ENCODE data around the gene AFG3L2. TPM values are rescaled to one million over a fixed set of nuclear protein-coding genes. Genes with fewer than 3 reads are reported as not detected.

Gene AFG3L2
- total RNA-seq, 1 donor from 2014 or later: 65.1 TPM

GRCh38 chr18:12299862-12300261 is 77.2 kb downstream of the AFG3L2 start:
- Mint-ChIP-seq H3K4me3 (ENCODE audit: low read depth) (no peak overlapping the region), H3K36me3 (ENCODE audit: low read depth) (no peaks in the 10 kb centered on the region), H3K4me1 (ENCODE audit: low read depth) (peaks cover 1% of the 10 kb centered on the region), H3K9me3 (no peaks in the 10 kb centered on the region), H3K27me3 (ENCODE audit: low read depth) (peaks cover 28% of the 10 kb centered on the region), H3K27ac (no peak overlapping the region)
- intact Hi-C loops (cut with micrococcal nuclease): no loop called here
- no peak for DNase-seq (ENCODE audit: low spot score)

GRCh38 chr18:12296457-12296856 is 80.6 kb downstream of the AFG3L2 start:
- Mint-ChIP-seq H3K4me1 (ENCODE audit: low read depth) (peaks cover 1% of the 10 kb centered on the region), H3K36me3 (ENCODE audit: low read depth) (no peaks in the 10 kb centered on the region), H3K9me3 (no peaks in the 10 kb centered on the region), H3K4me3 (ENCODE audit: low read depth) (no peak overlapping the region), H3K27ac (no peak overlapping the region), H3K27me3 (ENCODE audit: low read depth) (peaks cover 22% of the 10 kb centered on the region)
- DNase-seq (ENCODE audit: low spot score): no peak
- intact Hi-C loops (cut with micrococcal nuclease): no loop called here

- intact Hi-C loops (cut with micrococcal nuclease): no loop called here
- Mint-ChIP-seq H3K27me3 (ENCODE audit: low read depth) (peaks cover 21% of the 10 kb centered on the region), H3K9me3 (no peaks in the 10 kb centered on the region), H3K4me1 (ENCODE audit: low read depth) (peaks cover 1% of the 10 kb centered on the region), H3K27ac (no peak overlapping the region), H3K4me3 (ENCODE audit: low read depth) (no peak overlapping the region), H3K36me3 (ENCODE audit: low read depth) (no peaks in the 10 kb centered on the region)
- no peak for DNase-seq (ENCODE audit: low spot score)
Observed at GRCh38 chr18:12296087-12296403, 81.0 kb downstream of the AFG3L2 start.

- Mint-ChIP-seq H3K36me3 (ENCODE audit: low read depth) (no peaks in the 10 kb centered on the region), H3K27ac (no peak overlapping the region), H3K9me3 (no peaks in the 10 kb centered on the region), H3K4me1 (ENCODE audit: low read depth) (peaks cover 1% of the 10 kb centered on the region), H3K4me3 (ENCODE audit: low read depth) (no peak overlapping the region), H3K27me3 (ENCODE audit: low read depth) (peaks cover 18% of the 10 kb centered on the region)
- DNase-seq (ENCODE audit: low spot score): no peak
- intact Hi-C loops (cut with micrococcal nuclease): no loop called here
Observed at GRCh38 chr18:12295389-12296086, 81.5 kb downstream of the AFG3L2 start.

- H3K9me3 Mint-ChIP-seq: no peaks in the 10 kb centered on the region
- H3K4me3 Mint-ChIP-seq (ENCODE audit: low read depth): no peak overlapping the region
- no peak overlapping the region for H3K27ac Mint-ChIP-seq
- peaks cover 1% of the 10 kb centered on the region for H3K4me1 Mint-ChIP-seq (ENCODE audit: low read depth)
- intact Hi-C loops (cut with micrococcal nuclease): no loop called here
- DNase-seq (ENCODE audit: low spot score): no peak
- H3K36me3 Mint-ChIP-seq (ENCODE audit: low read depth): no peaks in the 10 kb centered on the region
- H3K27me3 Mint-ChIP-seq (ENCODE audit: low read depth): peaks cover 25% of the 10 kb centered on the region
Observed at GRCh38 chr18:12293831-12294230, 83.2 kb downstream of the AFG3L2 start.

- H3K27ac Mint-ChIP-seq: no peak overlapping the region
Observed at GRCh38 chr18:12291690-12292089, 85.3 kb downstream of the AFG3L2 start.

GRCh38 chr18:12291161-12291560 is 85.9 kb downstream of the AFG3L2 start:
- Mint-ChIP-seq H3K4me1 (ENCODE audit: low read depth) (peaks cover 1% of the 10 kb centered on the region), H3K27me3 (ENCODE audit: low read depth) (peaks cover 34% of the 10 kb centered on the region), H3K4me3 (ENCODE audit: low read depth) (no peak overlapping the region), H3K9me3 (no peaks in the 10 kb centered on the region), H3K36me3 (ENCODE audit: low read depth) (no peaks in the 10 kb centered on the region), H3K27ac (no peak overlapping the region)
- intact Hi-C loops (cut with micrococcal nuclease): no loop called here
- no peak for DNase-seq (ENCODE audit: low spot score)

More at GRCh38 chr18:12291690-12292089, 85.3 kb downstream of the AFG3L2 start:
- H3K4me1 Mint-ChIP-seq (ENCODE audit: low read depth): peaks cover 1% of the 10 kb centered on the region
- H3K4me3 Mint-ChIP-seq (ENCODE audit: low read depth): no peak overlapping the region
- intact Hi-C loops (cut with micrococcal nuclease): no loop called here
- H3K36me3 Mint-ChIP-seq (ENCODE audit: low read depth): no peaks in the 10 kb centered on the region
- no peak for DNase-seq (ENCODE audit: low spot score)
- H3K9me3 Mint-ChIP-seq: no peaks in the 10 kb centered on the region
- H3K27me3 Mint-ChIP-seq (ENCODE audit: low read depth): peaks cover 31% of the 10 kb centered on the region

GRCh38 chr18:12290086-12290485 is 86.9 kb downstream of the AFG3L2 start:
- peaks cover 38% of the 10 kb centered on the region for H3K27me3 Mint-ChIP-seq (ENCODE audit: low read depth)

GRCh38 chr18:12288403-12288755 is 88.6 kb downstream of the AFG3L2 start:
- Mint-ChIP-seq H3K4me3 (ENCODE audit: low read depth) (no peak overlapping the region), H3K27ac (no peak overlapping the region), H3K9me3 (no peaks in the 10 kb centered on the region), H3K27me3 (ENCODE audit: low read depth) (peaks cover 51% of the 10 kb centered on the region), H3K36me3 (ENCODE audit: low read depth) (no peaks in the 10 kb centered on the region), H3K4me1 (ENCODE audit: low read depth) (no peaks in the 10 kb centered on the region)
- intact Hi-C loops (cut with micrococcal nuclease): no loop called here
- DNase-seq (ENCODE audit: low spot score): no peak

More at GRCh38 chr18:12290086-12290485, 86.9 kb downstream of the AFG3L2 start:
- H3K9me3 Mint-ChIP-seq: no peaks in the 10 kb centered on the region
- H3K4me3 Mint-ChIP-seq (ENCODE audit: low read depth): no peak overlapping the region
- intact Hi-C loops (cut with micrococcal nuclease): no loop called here
- no peaks in the 10 kb centered on the region for H3K36me3 Mint-ChIP-seq (ENCODE audit: low read depth)
- DNase-seq (ENCODE audit: low spot score): no peak
- H3K4me1 Mint-ChIP-seq (ENCODE audit: low read depth): no peaks in the 10 kb centered on the region
- H3K27ac Mint-ChIP-seq: no peak overlapping the region

GRCh38 chr18:12287684-12288402 is 89.2 kb downstream of the AFG3L2 start:
- no peaks in the 10 kb centered on the region for H3K36me3 Mint-ChIP-seq (ENCODE audit: low read depth)
- intact Hi-C loops (cut with micrococcal nuclease): no loop called here
- DNase-seq (ENCODE audit: low spot score): no peak
- H3K27ac Mint-ChIP-seq: no peak overlapping the region
- H3K27me3 Mint-ChIP-seq (ENCODE audit: low read depth): peaks cover 51% of the 10 kb centered on the region
- peak overlapping the region; percentile 7 for H3K4me3 Mint-ChIP-seq (ENCODE audit: low read depth)
- H3K4me1 Mint-ChIP-seq (ENCODE audit: low read depth): no peaks in the 10 kb centered on the region
- no peaks in the 10 kb centered on the region for H3K9me3 Mint-ChIP-seq

- H3K4me1 Mint-ChIP-seq (ENCODE audit: low read depth): no peaks in the 10 kb centered on the region
- no peak for DNase-seq (ENCODE audit: low spot score)
- no peaks in the 10 kb centered on the region for H3K9me3 Mint-ChIP-seq
- no peaks in the 10 kb centered on the region for H3K36me3 Mint-ChIP-seq (ENCODE audit: low read depth)
- no peak overlapping the region for H3K27ac Mint-ChIP-seq
- H3K4me3 Mint-ChIP-seq (ENCODE audit: low read depth): no peak overlapping the region
- intact Hi-C loops (cut with micrococcal nuclease): no loop called here
- H3K27me3 Mint-ChIP-seq (ENCODE audit: low read depth): peaks cover 51% of the 10 kb centered on the region
Observed at GRCh38 chr18:12287131-12287681, 89.8 kb downstream of the AFG3L2 start.

GRCh38 chr18:12283666-12284065 is 93.4 kb downstream of the AFG3L2 start:
- Mint-ChIP-seq H3K4me3 (ENCODE audit: low read depth) (no peak overlapping the region), H3K9me3 (no peaks in the 10 kb centered on the region), H3K27me3 (ENCODE audit: low read depth) (peaks cover 33% of the 10 kb centered on the region), H3K4me1 (ENCODE audit: low read depth) (no peaks in the 10 kb centered on the region), H3K27ac (no peak overlapping the region), H3K36me3 (ENCODE audit: low read depth) (no peaks in the 10 kb centered on the region)
- intact Hi-C loops (cut with micrococcal nuclease): no loop called here
- no peak for DNase-seq (ENCODE audit: low spot score)

- intact Hi-C loops (cut with micrococcal nuclease): no loop called here
- H3K9me3 Mint-ChIP-seq: no peaks in the 10 kb centered on the region
- no peak overlapping the region for H3K27ac Mint-ChIP-seq
- H3K27me3 Mint-ChIP-seq (ENCODE audit: low read depth): peaks cover 29% of the 10 kb centered on the region
- H3K4me3 Mint-ChIP-seq (ENCODE audit: low read depth): no peak overlapping the region
- H3K4me1 Mint-ChIP-seq (ENCODE audit: low read depth): no peaks in the 10 kb centered on the region
- no peak for DNase-seq (ENCODE audit: low spot score)
- H3K36me3 Mint-ChIP-seq (ENCODE audit: low read depth): no peaks in the 10 kb centered on the region
Observed at GRCh38 chr18:12283256-12283655, 93.8 kb downstream of the AFG3L2 start.
